GOT3 (cell line): ENCODE measurements around the gene SH3BP5L.
"Not testable (repeated sequence)": the region's sequence is repeated elsewhere in the genome, so short reads cannot be mapped to it uniquely, and the experiment has no call there.

Source experiments
- DNase-seq: peaks from one replicate; lab custom pipeline; 2025; ENCODE audit warnings: mixed read lengths; lab: John Stamatoyannopoulos, UW

The SH3BP5L gene

DNA sequence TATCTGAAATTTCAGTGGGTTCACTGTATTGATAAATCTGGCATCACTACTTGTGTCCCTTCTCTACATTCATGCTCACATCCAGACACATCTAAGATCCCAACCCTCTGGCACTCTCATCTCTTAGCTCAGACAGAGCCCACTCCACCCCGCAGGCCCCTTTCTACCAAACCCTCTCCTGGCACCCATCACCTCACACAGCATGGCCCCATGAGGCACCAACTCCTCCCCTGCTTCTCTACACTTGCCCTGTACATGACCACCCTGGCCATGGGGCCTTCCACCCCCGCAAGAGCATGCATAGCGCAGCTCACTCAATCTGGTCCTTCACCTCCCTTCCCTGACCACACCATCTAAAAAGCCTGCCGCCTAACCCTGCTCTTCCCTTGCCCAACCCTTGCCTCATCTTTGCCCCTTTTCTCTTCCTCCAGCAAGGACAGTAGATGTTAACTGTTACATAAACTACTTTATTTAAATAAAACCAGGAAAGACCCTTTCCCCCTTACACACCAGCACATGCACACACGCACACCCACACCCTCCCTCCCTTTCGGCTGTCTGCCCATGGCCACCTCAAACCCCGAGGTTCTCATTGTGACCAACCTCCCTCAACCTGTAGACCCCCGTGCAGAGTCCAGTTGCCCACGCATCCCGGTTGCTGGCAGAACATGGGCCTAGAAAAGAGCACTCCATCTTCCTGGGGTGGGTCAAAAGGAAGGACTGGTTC is 15.6 kb downstream of the SH3BP5L start:
- no peak for DNase-seq

DNA sequence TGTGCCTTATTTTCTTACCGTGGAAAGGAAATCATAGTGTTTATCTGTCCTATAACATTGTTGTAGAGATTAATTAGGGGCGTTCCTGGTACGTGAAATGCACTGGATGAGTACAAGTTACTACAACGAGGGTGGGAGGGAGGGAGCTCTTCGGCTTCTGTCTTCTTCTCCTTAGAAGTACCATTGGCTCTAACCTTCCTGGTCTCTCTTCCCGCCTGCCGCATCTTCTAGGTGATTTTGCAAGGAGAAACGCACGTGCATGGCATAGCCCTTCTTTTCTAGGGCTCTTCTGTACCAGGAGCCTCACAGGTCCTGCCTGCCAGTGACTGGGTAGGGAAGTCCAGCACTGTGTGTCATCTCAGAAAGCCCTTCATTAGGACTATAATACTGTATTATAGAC is 16.8 kb downstream of the SH3BP5L start:
- DNase-seq, result no peak

GRCh38 chr1:248807067-248807737 is 18.5 kb downstream of the SH3BP5L start:
- DNase-seq, result no peak

- DNase-seq, result no peak
Measured at GRCh38 chr1:248805876-248806275, 19.8 kb downstream of the SH3BP5L start.

- no peak for DNase-seq
Measured at GRCh38 chr1:248804771-248805681, 20.7 kb downstream of the SH3BP5L start.

DNA sequence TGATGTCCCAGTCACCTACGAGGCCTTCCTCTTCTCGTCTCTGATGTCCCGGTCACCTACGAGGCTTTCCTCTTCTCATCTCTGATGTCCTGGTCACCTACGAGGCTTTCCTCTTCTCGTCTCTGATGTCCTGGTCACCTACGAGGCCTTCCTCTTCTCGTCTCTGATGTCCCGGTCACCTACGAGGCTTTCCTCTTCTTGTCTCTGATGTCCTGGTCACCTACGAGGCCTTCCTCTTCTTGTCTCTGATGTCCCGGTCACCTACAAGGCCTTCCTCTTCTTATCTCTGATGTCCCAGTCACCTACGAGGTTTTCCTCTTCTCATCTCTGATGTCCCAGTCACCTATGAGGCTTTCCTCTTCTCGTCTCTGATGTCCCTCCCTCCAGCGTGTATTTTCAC is 22.2 kb downstream of the SH3BP5L start:
- DNase-seq, result not testable (repeated sequence)

GRCh38 chr1:248802454-248802853 is 23.3 kb downstream of the SH3BP5L start:
- DNase-seq, result no peak

DNA sequence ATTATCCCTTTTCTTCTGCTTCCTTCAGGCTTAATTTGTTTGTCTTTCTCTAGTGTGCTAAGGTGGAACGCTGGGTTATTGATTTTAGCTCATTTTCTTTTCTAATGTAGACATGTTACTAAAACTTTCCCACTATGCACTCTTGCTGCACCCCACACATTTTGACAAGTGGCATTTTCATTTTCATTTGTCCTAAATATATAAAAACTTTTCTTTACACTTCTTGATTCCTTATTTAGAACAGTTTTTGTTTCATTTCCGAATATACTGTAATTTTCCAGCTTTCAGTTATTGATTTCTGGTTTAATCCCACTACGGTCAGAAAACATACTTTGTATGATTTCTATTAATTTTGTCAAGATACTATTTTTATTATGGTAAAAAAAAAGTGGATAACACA is 25.3 kb downstream of the SH3BP5L start:
- no peak for DNase-seq

DNA sequence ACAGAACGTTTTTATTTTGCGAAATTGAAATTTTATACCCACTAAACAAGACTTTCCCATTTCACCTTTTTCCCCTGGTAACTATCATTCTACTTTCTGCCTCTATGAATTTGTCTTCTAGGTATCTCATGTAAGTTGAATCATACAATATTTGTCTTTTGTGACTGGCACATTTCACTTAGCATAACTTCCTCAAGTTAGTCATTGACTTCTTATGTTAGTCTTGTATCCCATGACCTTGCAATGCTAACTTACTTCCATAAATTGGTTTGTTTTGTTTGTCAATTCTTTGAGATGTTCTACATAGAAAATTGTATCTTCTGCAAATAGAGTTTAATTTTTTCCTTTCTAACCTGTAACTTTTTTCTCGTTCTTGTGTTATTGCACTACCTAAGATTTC is 26.9 kb downstream of the SH3BP5L start:
- no peak for DNase-seq

GRCh38 chr1:248794663-248795062 is 31.1 kb downstream of the SH3BP5L start:
- not testable (repeated sequence) for DNase-seq

DNA sequence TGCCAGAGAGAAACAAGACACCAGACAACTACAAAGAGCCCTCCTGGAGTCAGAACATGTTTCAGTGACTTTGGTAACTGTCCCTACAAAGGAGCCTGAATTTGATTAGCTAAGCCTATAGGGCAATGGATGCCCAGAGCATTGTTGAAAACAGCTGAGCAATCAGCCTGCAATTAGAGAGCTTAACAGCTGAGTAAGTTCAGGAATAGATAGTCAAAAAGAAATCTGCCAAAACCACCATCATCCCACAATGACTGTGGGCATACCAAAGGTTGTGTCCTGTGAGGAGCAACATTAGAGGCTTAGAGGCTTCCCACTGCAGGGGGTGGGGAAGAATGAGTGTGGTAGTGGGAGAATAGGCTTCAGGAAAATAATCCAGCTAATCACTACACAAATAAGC is 32.1 kb downstream of the SH3BP5L start:
- no peak for DNase-seq

DNA sequence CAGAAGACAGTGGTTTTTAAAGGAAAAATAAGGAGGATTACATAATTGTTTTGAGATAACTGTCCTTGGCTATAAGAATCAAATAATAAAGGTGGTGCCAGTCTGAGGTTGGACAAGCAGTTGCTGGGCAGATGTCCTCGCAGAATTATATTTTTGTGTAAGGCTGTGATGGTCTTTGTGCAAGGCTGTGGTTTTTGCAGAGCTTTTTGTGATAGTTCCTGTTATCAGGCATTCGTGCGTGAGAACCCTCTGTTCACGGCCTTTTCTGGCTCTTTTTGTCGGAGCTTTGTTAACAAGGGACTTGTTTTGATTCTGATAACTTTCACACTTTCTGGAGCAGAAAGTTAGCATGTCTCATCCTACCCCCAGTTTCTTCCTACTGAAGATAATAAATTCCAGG is 33.4 kb downstream of the SH3BP5L start:
- DNase-seq, result no peak

DNA sequence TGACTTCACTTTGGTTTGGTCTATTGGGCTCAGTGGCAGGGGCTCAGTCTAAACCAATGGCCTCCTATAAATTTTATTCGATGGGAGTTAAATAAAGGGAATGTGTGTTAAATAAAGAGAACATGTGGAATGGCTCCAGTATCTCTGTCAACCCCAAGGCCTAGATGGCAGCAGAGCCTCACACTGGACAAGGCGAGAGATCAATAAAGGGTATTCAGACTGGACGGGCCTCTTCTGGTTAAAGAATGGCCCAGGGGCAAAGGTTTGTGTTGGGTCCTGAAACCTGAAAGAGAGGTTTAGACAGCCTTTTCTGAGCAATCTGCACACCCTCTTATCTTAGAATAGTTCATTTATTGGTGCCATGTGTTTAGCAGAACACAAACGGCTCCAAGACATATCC is 34.7 kb downstream of the SH3BP5L start:
- no peak for DNase-seq

- DNase-seq, result no peak
Measured at GRCh38 chr1:248790456-248790855, 35.3 kb downstream of the SH3BP5L start.

- not testable (repeated sequence) for DNase-seq
Measured at GRCh38 chr1:248789337-248789736, 36.4 kb downstream of the SH3BP5L start.

GRCh38 chr1:248788327-248788726 is 37.4 kb downstream of the SH3BP5L start:
- DNase-seq, result no peak

GRCh38 chr1:248787430-248787829 is 38.3 kb downstream of the SH3BP5L start:
- DNase-seq, result no peak

- no peak for DNase-seq
Measured at GRCh38 chr1:248786156-248786555, 39.6 kb downstream of the SH3BP5L start.

- no peak for DNase-seq
Measured at GRCh38 chr1:248783367-248783766, 42.3 kb downstream of the SH3BP5L start.

DNA sequence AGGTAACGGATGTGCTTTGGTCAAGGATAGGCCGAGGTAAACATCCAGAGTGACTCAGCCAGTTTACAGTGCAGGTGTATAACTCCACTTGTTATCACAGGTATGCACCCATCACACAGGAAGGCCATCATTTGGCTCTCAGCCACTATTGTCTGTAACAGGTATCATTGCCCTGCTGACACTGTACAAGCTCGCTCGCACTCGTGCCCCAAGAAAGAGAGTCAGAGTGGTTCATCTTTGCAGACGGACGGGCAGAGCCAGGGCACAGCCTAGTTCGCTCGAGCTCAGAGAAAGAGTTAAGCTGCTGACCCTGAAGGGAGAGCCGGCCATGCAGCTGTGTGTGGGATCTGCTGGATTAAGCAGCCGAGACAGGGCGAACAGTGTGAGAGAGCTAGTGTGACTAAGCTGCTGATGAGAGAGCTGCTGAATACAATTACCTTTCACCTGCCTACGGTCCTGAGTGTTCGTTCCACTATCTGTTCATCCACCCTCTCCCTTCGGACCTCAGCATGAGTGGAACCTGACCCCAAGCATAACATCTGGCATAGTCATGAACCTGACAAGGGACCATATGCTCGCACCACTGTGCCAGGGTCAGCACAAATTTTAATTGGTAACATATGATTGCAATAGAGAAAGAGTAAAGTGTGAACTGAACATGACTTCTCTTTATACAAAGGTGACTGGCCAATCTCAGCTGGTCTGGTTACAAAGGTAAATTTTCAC is 43.1 kb downstream of the SH3BP5L start:
- no peak for DNase-seq

DNA sequence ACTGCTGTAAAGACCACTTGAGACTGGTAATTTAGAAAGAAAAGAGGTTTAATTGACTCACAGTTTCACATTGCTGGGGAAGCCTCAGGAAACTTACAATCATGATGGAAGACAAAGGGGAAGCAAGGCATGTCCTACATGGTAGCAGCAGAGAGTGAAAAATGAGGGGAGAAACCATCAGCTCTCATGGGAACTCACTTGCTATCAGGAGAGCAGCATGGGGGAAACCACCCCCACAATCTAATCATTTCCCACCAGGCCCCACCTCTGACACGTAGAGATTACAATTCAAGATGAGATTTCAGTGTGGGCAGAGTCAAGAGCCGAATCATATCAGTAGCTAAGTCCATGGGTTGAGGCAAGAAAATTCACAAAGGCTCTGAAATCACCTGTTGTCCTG is 46.4 kb downstream of the SH3BP5L start:
- DNase-seq, result no peak

DNA sequence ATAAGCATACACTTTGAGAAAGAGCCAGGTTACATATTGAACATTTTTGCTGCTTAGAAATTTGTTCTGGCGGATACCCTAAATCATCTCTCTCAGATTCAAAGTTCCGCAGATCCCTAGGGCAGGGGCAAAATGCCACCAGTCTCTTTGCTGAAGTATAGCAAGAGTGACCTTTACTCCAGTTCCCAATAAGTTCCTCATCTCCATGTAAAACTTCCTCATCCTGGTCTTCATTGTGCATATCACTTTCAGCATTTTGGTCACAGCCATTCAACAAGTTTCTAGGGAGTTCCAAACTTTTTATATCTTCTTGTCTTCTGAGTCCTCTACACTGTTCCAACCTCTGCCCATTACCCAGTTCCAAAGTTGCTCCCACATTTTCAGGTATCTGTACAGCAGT is 46.8 kb downstream of the SH3BP5L start:
- no peak for DNase-seq
